CD4-positive, alpha-beta T cell treated with Interleukin-21 for 1 hour (primary cell): Measurements from ENCODE around the gene GALNT10.

Source experiments
- DNase-seq: peaks from one replicate; pipeline ENCODE4 v3.0.0-alpha.2; 2020

The GALNT10 gene

DNA sequence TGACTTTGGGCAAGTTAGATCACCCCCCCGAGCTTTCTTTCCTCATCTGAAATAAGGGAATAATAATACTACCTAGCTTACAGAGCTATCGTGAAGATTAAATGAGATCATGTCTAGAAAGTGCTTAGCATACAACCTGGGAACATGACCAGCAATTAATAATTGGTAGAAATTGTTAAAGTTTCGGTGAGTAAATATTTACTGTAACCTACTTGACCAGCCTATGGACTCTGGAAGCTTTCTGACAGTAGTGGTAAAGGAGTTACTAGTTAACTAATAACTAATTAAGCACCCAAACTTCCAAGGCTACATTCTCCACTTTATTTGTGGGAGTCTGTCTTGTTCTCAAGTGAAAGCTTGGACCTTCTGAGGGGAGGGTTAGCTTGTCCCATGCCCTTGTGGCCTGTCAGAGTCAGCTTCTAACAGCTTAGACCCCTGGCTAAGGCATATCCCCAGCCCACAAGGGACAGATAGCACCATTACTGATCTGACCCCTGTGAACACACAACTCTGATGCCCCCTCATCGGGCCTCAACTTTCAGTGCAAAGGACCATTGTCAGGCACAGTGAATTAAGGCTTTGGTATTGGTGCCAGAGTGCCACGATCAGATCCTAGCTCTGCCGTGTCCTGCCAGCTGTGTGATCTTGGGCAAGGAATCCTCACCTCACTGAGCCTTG, 196.6 kb downstream of the GALNT10 start:
- DNase-seq: no peak

DNA sequence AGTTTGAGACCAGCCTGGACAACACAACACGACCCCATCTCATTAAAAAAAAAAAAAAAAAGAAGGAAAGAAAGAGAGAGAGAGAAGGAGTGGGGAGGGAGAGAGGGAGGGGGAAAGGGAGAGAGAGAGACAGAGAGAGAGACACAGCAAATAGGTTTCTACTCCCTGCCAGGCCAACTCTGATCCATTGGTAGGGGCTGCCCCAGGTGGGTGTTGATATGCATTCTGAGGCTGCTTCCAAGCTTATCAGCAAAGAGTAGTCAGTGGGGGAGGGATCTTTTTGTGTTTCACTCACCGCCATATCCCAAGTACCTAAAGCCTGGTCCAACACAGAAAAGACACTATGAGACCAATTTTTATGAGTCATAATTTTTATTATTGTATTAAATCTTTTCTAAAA, 198.3 kb downstream of the GALNT10 start:
- DNase-seq: no peak

DNA sequence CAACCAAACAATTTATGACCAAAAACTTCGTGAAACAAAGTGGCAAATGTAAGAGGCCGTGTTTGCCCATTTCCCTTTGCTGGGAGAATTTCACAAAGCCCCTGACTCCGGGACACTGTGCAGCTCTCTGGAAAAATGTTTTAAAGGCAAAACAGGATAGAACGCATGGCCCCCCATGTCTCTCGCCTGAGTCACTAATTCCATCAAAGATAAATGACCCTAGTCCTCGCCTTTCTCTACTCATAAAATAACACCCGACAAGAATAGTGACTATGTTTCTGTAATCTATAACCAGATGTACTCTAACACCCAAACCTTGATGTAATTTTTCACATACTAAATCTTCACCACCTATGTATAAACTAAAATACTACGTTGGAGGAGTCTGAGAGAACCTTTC, 199.6 kb downstream of the GALNT10 start:
- no peak for DNase-seq

- no peak for DNase-seq
Measured at GRCh38 chr5:154390746-154391359, 200.3 kb downstream of the GALNT10 start.

- DNase-seq: no peak
Measured at GRCh38 chr5:154391788-154392187, 201.3 kb downstream of the GALNT10 start.

DNA sequence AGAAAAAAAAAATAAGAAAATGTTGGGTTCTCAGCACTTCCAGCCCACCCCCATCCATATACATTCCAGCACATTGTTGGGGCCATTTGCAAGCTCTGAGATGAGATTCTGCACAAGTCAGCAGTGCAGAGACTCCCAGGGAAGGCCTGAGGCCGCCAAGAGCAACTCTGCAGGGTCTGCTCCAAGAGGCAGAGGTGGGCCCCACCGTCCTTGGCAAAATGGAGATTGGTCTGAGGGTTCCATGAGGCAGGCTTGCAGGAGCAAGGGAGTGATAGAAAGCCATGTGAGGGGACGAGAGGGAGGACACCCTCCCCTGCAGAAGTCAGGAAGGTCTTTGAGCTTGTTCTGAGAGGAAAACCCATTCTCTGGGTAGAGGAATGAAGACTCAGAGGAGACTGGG, 203.3 kb downstream of the GALNT10 start:
- no peak for DNase-seq

GRCh38 chr5:154394307-154394706, 203.8 kb downstream of the GALNT10 start:
- no peak for DNase-seq

- no peak for DNase-seq
Measured at GRCh38 chr5:154395407-154396106, 205.0 kb downstream of the GALNT10 start.

DNA sequence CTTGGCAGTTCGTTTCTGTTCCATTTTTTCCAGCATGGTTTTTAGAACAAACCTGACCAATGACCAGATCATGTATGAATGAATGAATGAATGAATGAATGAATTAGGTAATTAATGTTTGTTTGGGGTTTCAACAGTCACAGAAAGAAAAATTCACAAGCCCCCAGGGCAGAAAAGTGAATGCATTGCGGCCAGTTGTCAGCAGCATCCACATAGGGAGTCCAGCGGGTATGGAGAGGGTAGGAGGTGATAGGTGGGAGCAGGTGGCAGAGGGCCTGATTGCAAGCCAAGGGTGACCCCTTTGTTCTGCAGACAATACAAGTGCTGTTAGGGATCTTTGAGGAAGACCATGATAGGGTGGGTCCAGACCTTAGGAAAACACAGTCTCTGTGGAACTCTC, 205.6 kb downstream of the GALNT10 start:
- DNase-seq: no peak

- DNase-seq: no peak
Measured at GRCh38 chr5:154397652-154398406, 207.3 kb downstream of the GALNT10 start.

DNA sequence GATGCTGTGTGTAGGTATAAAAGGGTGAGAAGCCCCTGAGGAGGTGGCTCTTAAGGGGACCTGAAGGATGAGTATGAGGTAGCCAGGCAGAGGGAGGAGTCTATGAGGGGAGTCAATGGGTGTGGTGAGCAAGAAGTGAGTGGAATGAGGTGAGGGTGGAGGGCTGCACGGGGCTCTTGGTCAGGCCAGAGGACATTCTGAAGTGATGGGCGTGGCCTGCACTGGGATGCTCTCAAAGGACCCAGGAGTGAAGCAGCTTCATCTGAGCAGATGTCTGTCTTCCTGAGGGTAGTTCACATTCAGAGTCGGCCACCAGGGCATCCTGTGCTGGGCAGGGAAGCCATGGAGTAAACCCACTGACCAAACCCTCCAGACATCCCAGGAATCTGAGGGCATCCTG, 210.1 kb downstream of the GALNT10 start:
- DNase-seq: no peak

DNA sequence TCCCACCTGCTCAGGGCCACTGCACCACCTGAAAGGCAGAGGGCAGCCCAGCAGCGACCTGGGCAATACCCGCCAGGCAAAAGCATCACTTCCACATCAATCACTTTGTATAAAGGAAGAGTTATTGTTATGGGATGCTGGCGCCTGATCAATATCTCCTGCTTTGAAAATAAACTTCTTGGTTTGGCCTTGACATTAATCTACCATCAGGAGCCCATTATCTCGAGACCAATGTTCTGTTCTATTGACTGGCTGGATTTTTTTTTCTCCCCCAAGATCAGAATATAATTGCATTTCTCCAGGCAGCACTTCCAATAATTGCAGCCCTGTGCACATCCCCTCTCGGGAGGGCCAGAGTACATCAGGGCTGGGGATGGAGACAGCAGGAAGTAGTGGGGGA, 210.8 kb downstream of the GALNT10 start:
- no peak for DNase-seq

DNA sequence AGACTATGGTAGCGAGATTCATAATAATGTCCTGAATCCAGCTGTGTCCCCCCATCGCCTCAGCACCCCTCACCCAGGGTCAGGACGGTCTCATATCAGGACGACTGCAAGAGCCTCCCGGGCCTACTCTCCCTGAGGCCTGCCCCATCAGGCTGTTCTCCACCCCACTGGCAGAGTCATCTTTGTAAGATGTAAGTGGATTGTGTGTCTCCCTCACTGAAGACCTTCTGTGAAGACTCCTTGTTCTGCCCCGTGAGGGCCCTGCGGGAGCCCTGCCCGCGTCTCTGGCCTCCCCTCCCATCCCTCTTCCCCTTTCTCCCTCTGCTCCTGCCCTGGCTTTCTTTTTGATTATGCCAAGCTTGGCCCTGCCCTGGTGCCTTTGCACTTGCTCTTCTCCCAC, 211.4 kb downstream of the GALNT10 start:
- DNase-seq: no peak

GRCh38 chr5:154402611-154403010, 212.1 kb downstream of the GALNT10 start:
- DNase-seq: no peak

- no peak for DNase-seq
Measured at GRCh38 chr5:154403234-154403633, 212.7 kb downstream of the GALNT10 start.

DNA sequence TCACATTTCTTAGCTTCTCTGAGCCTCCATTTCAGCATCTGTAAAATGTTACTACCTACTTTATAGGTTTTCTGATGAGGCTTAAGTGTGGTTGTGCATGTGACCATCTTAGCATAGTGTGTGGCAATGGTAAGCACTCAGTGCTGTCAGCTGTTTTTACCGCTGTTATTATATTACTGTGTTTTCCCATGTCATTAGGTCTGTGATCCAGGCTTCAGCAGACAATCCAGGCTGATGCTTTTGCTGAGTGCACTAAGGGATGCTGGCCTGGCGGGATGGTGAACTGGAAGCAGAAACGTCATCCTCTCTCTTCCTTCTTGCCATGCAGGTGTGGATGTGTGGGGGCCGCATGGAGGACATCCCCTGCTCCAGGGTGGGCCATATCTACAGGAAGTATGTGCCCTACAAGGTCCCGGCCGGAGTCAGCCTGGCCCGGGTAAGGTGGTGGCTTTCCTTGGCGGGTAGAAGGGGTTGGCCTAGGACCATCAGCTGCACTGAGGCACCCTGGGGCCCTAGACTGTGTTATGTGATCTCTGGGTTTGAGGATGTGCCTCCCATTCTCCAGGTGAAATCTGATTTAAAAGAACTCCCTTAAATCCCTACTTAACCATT, 213.3 kb downstream of the GALNT10 start:
- DNase-seq: no peak

DNA sequence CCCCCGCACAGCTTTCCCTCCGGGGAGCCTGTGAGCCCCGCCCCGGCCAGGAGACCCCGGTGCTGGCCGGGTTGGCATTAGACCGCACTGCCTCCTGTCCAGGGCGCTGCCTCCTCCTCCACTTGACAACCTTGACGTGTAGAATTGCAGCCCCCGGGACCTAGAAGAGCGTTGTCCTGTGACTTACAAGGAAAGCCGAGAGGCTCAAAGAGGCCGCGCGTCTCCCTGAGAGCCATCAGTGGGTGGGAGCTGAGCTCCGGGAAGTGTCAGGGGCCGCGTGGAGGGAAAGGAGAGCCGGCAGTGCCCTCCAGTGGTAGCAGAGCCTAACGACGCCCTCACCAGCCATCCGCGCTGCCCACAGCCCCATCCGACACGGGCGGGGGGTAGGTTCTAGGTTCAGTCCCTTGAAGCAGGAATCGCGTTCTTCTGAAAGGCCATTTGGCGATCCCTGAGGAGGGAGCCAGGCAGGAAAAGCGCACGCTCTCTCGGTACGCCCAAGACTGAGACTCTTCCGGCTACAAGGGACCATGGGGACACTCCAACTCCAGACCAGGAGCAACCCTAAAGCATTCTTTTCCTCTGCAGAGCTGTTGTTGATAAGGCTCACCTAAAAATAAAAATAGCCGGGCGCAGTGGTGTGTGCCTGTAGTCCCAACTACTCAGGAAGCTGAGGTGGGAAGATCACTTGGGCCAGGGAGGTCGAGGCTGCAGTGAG, 214.7 kb downstream of the GALNT10 start:
- peak; percentile 64 for DNase-seq

GRCh38 chr5:154406231-154406630, 215.7 kb downstream of the GALNT10 start:
- DNase-seq: no peak

DNA sequence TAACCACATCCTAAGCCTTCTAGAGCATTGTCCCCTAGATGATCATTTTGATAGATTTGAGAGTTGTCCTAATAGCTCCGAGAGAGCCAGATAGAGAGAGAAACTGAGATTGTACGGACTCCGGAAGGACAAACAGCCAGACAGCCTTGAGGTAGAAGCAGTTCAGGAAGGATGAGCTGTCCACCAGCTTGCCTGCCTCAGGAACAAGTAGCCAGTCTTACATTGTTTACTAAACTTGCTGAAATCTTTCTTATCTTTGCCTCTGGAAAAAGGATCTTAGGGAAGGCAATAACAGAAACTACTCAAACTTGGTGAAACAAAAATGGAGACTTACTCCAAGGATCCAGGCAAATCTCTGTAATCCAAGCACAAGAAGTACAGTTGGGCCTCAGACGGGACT, 216.3 kb downstream of the GALNT10 start:
- no peak for DNase-seq

GRCh38 chr5:154408811-154409210, 218.3 kb downstream of the GALNT10 start:
- DNase-seq: no peak

- no peak for DNase-seq
Measured at GRCh38 chr5:154409230-154409840, 218.8 kb downstream of the GALNT10 start.

DNA sequence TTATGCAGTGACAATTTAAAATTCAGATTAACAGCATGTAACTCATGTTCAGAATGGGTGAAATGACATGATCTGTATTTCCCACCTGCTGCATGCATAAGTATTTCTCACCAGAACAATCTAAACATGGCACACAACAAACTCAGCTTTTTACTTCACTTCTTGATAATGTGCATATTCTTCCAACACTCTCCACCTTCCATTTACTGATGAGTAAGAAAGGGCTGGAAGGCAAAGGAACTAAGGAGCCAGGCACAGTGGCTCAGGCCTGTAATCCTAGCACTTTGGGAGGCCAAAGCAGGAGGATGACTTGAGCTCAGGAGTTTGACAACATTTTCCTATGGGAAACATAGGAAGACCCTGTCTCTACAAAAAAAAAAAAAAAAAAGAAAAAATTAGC, 219.5 kb downstream of the GALNT10 start:
- DNase-seq: no peak
